Liver (tissue), 9 donors: Measurements from ENCODE around the gene AP4S1. TPM values are rescaled to one million over a fixed set of nuclear protein-coding genes. Genes with fewer than 3 reads are reported as not detected.

Source experiments
- DNase-seq: peaks from one replicate; pipeline ENCODE4 v3.0.0-alpha.2; 2017; ENCODE audit warnings: low spot score
- H3K27ac ChIP-seq, 2 donors: one replicate each; pipeline ENCODE4 v1.7.0; 2013; ENCODE audit warnings: inconsistent platforms in 2 of 2, low read length in 2 of 2, control low read depth in 1 of 2, low read depth in 1 of 2, mild to moderate bottlenecking in 1 of 2
- H3K27me3 ChIP-seq, 4 donors: one replicate each; pipeline versions ENCODE4 v1.6.1 to v1.7.0; 2013; ENCODE audit warnings: low read length in 3 of 4, inconsistent platforms in 1 of 4, mild to moderate bottlenecking in 1 of 4, moderate library complexity in 1 of 4; ENCODE audit not compliant: control insufficient read depth in 4 of 4, insufficient read depth in 4 of 4
- H3K36me3 ChIP-seq, 4 donors: one replicate each; pipeline versions ENCODE4 v1.6.1 to v1.7.0; 2013; ENCODE audit warnings: low read length in 3 of 4, mild to moderate bottlenecking in 3 of 4, low read depth in 1 of 4, moderate library complexity in 1 of 4; ENCODE audit not compliant: control insufficient read depth in 4 of 4, insufficient read depth in 3 of 4
- H3K4me1 ChIP-seq, 4 donors: one replicate each; pipeline versions ENCODE4 v1.6.1 to v1.7.0; 2013; ENCODE audit warnings: low read length in 3 of 4, mild to moderate bottlenecking in 3 of 4, moderate library complexity in 1 of 4; ENCODE audit not compliant: control insufficient read depth in 4 of 4, insufficient read depth in 4 of 4
- H3K4me3 ChIP-seq, 3 donors: one replicate each; pipeline versions ENCODE4 v1.6.1 to v1.7.0; 2013; ENCODE audit warnings: low read length in 3 of 3, control low read depth in 1 of 3, low read depth in 1 of 3, mild to moderate bottlenecking in 1 of 3
- H3K9ac ChIP-seq, 2 donors: one replicate each; pipeline ENCODE4 v1.7.0; 2013; ENCODE audit warnings: low read length in 2 of 2, mild to moderate bottlenecking in 2 of 2, moderate library complexity in 2 of 2, control low read depth in 1 of 2, low read depth in 1 of 2
- H3K9me3 ChIP-seq, 4 donors: one replicate each; pipeline versions ENCODE4 v1.6.1 to v1.7.0; 2013; ENCODE audit warnings: low read length in 3 of 4; ENCODE audit not compliant: control insufficient read depth in 4 of 4
- EGR1 ChIP-seq, 2 donors: IDR thresholded peaks; 2 replicates each; pipeline ENCODE4 v1.6.1; 2016 to 2018; ENCODE audit warnings: antibody characterized with exemption in 2 of 2, low read depth in 2 of 2
- FOXA1 ChIP-seq: IDR thresholded peaks from 2 replicates; pipeline ENCODE4 v1.6.1; 2016; ENCODE audit warnings: antibody characterized with exemption
- FOXA2 ChIP-seq: IDR thresholded peaks from 2 replicates; pipeline ENCODE4 v1.6.1; 2016; ENCODE audit warnings: antibody characterized with exemption
- GABPA ChIP-seq, 2 donors: IDR thresholded peaks in 1 of 2; conservative IDR thresholded peaks in 1 of 2; 2 replicates each; pipeline ENCODE4 v1.6.1; 2016; ENCODE audit warnings: antibody characterized with exemption in 2 of 2, mild to moderate bottlenecking in 1 of 2, moderate library complexity in 1 of 2
- HNF4A ChIP-seq, 2 donors: conservative IDR thresholded peaks; 2 replicates each; pipeline ENCODE4 v1.6.1; 2016; ENCODE audit warnings: antibody characterized with exemption in 2 of 2, mild to moderate bottlenecking in 2 of 2
- HNF4G ChIP-seq: IDR thresholded peaks from 2 replicates; pipeline ENCODE4 v1.6.1; 2016; ENCODE audit warnings: antibody characterized with exemption
- JUND ChIP-seq, 2 donors: IDR thresholded peaks; 2 replicates each; pipeline ENCODE4 v1.6.1; 2016; ENCODE audit warnings: antibody characterized with exemption in 2 of 2
- RAD21 ChIP-seq, 2 donors: IDR thresholded peaks; 2 replicates each; pipeline ENCODE4 v1.6.1; 2016; ENCODE audit warnings: antibody characterized with exemption in 2 of 2, mild to moderate bottlenecking in 2 of 2
- RXRA ChIP-seq, 2 donors: IDR thresholded peaks; 2 replicates each; pipeline ENCODE4 v1.6.1; 2017 to 2018; ENCODE audit warnings: antibody characterized with exemption in 2 of 2, mild to moderate bottlenecking in 1 of 2
- SP1 ChIP-seq: IDR thresholded peaks from 2 replicates; pipeline ENCODE4 v1.6.1; 2018; ENCODE audit warnings: antibody characterized with exemption, mild to moderate bottlenecking
- TAF1 ChIP-seq: conservative IDR thresholded peaks from 2 replicates; pipeline ENCODE4 v1.6.1; 2016; ENCODE audit warnings: antibody characterized with exemption, mild to moderate bottlenecking
- YY1 ChIP-seq: IDR thresholded peaks from 2 replicates; pipeline ENCODE4 v1.6.1; 2016; ENCODE audit warnings: antibody characterized with exemption, mild to moderate bottlenecking
- WGBS: extraction: QIAGEN DNeasy Blood & Tissue Kit; methylation state at CpG from one replicate; pipeline ENCODE4 v1.1.7; 2013; 5-methylcytosine and 5-hydroxymethylcytosine counted together
- polyA plus RNA-seq, 2 donors: library from polyadenylated mRNA; stranded (reverse) in 1 of 2; unstranded in 1 of 2; fragments of 200-250 nt in 1 of 2; fragments of >200 nt in 1 of 2; fragmentation: Nextera tagmentation in 1 of 2; extraction: Ambion mirVana in 1 of 2; gene quantifications; one replicate each; pipeline versions ENCODE4 v1.2.1 to v1.2.3, GENCODE V29; 2013 to 2015
- total RNA-seq, 2 donors: library from RNA; depleted of rRNA; stranded (reverse); fragments of >200 nt; gene quantifications; one replicate each; pipeline ENCODE4 v1.2.3, GENCODE V29; 2014
- TF ChIP-seq, protein P1 (sequence below): IDR thresholded peaks from 2 replicates; pipeline ENCODE4 v1.6.1; 2016; ENCODE audit warnings: antibody characterized with exemption, mild to moderate bottlenecking
- TF ChIP-seq, protein P2 (sequence below): IDR thresholded peaks from 2 replicates; pipeline ENCODE4 v1.6.1; 2016; ENCODE audit warnings: antibody characterized with exemption
- TF ChIP-seq, protein P3 (sequence below): fragments of 150-350 bp; IDR thresholded peaks from 2 replicates; pipeline ENCODE4 v1.5.1; 2017; ENCODE audit warnings: improper control_type of control experiment, low read depth, low read length; ENCODE audit not compliant: missing input control
- TF ChIP-seq, protein P4 (sequence below): IDR thresholded peaks from 2 replicates; pipeline ENCODE4 v1.6.1; 2016; ENCODE audit warnings: antibody characterized with exemption
- TF ChIP-seq, protein P5 (sequence below): IDR thresholded peaks from 2 replicates; pipeline ENCODE4 v1.6.1; 2016; ENCODE audit warnings: antibody characterized with exemption
- donor health status: healthy.
- donor health status: healthy.
- donor health status: healthy.
- donor health status: healthy.
- donor health status: healthy.

The AP4S1 gene
- total and polyA plus RNA-seq, 4 donors = 1.3 to 4.3 (median 1.7) TPM

DNA sequence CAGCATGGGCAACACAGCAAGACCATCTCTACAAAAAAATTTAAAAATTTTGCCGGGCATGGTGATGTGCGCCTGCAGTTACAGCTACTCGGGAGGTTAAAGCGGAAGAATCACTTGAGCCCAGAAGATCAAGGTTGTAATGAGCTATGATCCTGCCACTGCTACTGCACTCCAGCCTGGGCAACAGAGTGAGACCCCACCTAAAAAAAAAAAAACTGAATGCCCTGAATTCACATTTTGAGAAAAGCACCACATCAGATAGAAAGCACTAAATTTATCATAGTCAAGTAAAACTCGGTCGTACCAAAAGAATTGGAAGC is 24.1 kb upstream of the AP4S1 start:
- Histone ChIP-seq H3K9ac (no peak overlapping the region), H3K27ac (no peak overlapping the region), H3K9me3 (no peaks in the 10 kb centered on the region), H3K4me1 (peaks cover 0 to 1% (median under 1%) of the 10 kb centered on the region in 4 donors), H3K36me3 (peaks cover 0 to 6% (median 3%) of the 10 kb centered on the region in 4 donors), H3K27me3 (no peaks in the 10 kb centered on the region), H3K4me3 (no peak overlapping the region)
- TF ChIP-seq EGR1 (IDR thresholded peaks at IDR 0.05; ENCODE audit: low read depth in 2 of 2) = no peak
- TF ChIP-seq, protein P1, sequence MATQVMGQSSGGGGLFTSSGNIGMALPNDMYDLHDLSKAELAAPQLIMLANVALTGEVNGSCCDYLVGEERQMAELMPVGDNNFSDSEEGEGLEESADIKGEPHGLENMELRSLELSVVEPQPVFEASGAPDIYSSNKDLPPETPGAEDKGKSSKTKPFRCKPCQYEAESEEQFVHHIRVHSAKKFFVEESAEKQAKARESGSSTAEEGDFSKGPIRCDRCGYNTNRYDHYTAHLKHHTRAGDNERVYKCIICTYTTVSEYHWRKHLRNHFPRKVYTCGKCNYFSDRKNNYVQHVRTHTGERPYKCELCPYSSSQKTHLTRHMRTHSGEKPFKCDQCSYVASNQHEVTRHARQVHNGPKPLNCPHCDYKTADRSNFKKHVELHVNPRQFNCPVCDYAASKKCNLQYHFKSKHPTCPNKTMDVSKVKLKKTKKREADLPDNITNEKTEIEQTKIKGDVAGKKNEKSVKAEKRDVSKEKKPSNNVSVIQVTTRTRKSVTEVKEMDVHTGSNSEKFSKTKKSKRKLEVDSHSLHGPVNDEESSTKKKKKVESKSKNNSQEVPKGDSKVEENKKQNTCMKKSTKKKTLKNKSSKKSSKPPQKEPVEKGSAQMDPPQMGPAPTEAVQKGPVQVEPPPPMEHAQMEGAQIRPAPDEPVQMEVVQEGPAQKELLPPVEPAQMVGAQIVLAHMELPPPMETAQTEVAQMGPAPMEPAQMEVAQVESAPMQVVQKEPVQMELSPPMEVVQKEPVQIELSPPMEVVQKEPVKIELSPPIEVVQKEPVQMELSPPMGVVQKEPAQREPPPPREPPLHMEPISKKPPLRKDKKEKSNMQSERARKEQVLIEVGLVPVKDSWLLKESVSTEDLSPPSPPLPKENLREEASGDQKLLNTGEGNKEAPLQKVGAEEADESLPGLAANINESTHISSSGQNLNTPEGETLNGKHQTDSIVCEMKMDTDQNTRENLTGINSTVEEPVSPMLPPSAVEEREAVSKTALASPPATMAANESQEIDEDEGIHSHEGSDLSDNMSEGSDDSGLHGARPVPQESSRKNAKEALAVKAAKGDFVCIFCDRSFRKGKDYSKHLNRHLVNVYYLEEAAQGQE = no peak
- no peak for TF ChIP-seq SP1
- TF ChIP-seq, protein P2, sequence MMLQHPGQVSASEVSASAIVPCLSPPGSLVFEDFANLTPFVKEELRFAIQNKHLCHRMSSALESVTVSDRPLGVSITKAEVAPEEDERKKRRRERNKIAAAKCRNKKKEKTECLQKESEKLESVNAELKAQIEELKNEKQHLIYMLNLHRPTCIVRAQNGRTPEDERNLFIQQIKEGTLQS = no peak
- no peak for TF ChIP-seq JUND (IDR thresholded peaks at IDR 0.05)
- no peak for TF ChIP-seq FOXA1
- TF ChIP-seq, protein P3, sequence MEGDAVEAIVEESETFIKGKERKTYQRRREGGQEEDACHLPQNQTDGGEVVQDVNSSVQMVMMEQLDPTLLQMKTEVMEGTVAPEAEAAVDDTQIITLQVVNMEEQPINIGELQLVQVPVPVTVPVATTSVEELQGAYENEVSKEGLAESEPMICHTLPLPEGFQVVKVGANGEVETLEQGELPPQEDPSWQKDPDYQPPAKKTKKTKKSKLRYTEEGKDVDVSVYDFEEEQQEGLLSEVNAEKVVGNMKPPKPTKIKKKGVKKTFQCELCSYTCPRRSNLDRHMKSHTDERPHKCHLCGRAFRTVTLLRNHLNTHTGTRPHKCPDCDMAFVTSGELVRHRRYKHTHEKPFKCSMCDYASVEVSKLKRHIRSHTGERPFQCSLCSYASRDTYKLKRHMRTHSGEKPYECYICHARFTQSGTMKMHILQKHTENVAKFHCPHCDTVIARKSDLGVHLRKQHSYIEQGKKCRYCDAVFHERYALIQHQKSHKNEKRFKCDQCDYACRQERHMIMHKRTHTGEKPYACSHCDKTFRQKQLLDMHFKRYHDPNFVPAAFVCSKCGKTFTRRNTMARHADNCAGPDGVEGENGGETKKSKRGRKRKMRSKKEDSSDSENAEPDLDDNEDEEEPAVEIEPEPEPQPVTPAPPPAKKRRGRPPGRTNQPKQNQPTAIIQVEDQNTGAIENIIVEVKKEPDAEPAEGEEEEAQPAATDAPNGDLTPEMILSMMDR = no peak
- TF ChIP-seq TAF1 = no peak
- no peak for TF ChIP-seq RAD21 (IDR thresholded peaks at IDR 0.05)
- no peak for TF ChIP-seq GABPA (IDR thresholded peaks at IDR 0.05 in 1 of 2, conservative IDR thresholded peaks at IDR 0.05 in 1 of 2)
- no peak for TF ChIP-seq FOXA2
- TF ChIP-seq RXRA (IDR thresholded peaks at IDR 0.05) = no peak
- TF ChIP-seq YY1 = no peak
- TF ChIP-seq, protein P4, sequence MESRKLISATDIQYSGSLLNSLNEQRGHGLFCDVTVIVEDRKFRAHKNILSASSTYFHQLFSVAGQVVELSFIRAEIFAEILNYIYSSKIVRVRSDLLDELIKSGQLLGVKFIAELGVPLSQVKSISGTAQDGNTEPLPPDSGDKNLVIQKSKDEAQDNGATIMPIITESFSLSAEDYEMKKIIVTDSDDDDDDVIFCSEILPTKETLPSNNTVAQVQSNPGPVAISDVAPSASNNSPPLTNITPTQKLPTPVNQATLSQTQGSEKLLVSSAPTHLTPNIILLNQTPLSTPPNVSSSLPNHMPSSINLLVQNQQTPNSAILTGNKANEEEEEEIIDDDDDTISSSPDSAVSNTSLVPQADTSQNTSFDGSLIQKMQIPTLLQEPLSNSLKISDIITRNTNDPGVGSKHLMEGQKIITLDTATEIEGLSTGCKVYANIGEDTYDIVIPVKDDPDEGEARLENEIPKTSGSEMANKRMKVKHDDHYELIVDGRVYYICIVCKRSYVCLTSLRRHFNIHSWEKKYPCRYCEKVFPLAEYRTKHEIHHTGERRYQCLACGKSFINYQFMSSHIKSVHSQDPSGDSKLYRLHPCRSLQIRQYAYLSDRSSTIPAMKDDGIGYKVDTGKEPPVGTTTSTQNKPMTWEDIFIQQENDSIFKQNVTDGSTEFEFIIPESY = no peak
- no peak for TF ChIP-seq HNF4A (conservative IDR thresholded peaks at IDR 0.05)
- TF ChIP-seq, protein P5, sequence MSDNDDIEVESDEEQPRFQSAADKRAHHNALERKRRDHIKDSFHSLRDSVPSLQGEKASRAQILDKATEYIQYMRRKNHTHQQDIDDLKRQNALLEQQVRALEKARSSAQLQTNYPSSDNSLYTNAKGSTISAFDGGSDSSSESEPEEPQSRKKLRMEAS = no peak
- 89% methylated on average over 6 of the region's 6 CpGs for WGBS
- no peak for DNase-seq

DNA sequence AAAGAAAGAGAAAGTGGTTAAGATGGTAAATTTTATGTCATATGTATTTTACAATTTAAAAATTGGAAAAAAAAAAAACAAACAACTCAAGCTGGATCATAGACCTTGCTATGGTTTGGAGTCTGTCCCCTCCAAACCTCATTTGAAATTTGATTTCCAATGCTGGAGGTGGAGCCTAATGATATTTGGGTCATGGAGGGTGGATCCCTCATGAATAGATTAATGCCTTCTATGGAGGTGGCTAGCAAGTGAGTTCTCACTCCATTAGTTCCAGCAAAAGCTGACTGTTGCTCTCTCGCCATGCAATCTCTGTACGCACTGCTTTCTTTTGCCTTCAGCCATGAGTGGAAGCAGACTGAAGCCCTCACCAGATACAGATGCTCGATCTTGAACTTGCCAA is 22.2 kb upstream of the AP4S1 start:
- no peak overlapping the region for H3K4me3 ChIP-seq
- H3K27ac ChIP-seq = no peak overlapping the region
- WGBS = 97% methylated on average over 3 of the region's 3 CpGs
- H3K9me3 ChIP-seq = no peaks in the 10 kb centered on the region
- DNase-seq = no peak
- H3K4me1 ChIP-seq = peaks cover 0 to 1% (median 0%) of the 10 kb centered on the region in 4 donors
- peaks cover 0 to 7% (median 4%) of the 10 kb centered on the region in 4 donors for H3K36me3 ChIP-seq
- no peak overlapping the region for H3K9ac ChIP-seq
- no peaks in the 10 kb centered on the region for H3K27me3 ChIP-seq
- TF ChIP-seq HNF4A (conservative IDR thresholded peaks at IDR 0.05) (no peak), FOXA2 (no peak), RXRA (IDR thresholded peaks at IDR 0.05) (no peak), TAF1 (no peak), HNF4G (no peak), GABPA (IDR thresholded peaks at IDR 0.05 in 1 of 2, conservative IDR thresholded peaks at IDR 0.05 in 1 of 2) (no peak), RAD21 (IDR thresholded peaks at IDR 0.05) (no peak), FOXA1 (no peak), SP1 (no peak)
- TF ChIP-seq, protein P4 = no peak
- TF ChIP-seq, protein P1 = no peak
